HG03432 (cell line): ENCODE results near the gene RBM5.

Experiments used
- ATAC-seq: cut with Tn5 transposase; IDR thresholded peaks from one replicate; pipeline ENCODE4 v1.9.1; 2021; ENCODE audit warnings: mild to moderate bottlenecking, moderate library complexity; ENCODE audit not compliant: unreplicated experiment

RBM5 gene

DNA sequence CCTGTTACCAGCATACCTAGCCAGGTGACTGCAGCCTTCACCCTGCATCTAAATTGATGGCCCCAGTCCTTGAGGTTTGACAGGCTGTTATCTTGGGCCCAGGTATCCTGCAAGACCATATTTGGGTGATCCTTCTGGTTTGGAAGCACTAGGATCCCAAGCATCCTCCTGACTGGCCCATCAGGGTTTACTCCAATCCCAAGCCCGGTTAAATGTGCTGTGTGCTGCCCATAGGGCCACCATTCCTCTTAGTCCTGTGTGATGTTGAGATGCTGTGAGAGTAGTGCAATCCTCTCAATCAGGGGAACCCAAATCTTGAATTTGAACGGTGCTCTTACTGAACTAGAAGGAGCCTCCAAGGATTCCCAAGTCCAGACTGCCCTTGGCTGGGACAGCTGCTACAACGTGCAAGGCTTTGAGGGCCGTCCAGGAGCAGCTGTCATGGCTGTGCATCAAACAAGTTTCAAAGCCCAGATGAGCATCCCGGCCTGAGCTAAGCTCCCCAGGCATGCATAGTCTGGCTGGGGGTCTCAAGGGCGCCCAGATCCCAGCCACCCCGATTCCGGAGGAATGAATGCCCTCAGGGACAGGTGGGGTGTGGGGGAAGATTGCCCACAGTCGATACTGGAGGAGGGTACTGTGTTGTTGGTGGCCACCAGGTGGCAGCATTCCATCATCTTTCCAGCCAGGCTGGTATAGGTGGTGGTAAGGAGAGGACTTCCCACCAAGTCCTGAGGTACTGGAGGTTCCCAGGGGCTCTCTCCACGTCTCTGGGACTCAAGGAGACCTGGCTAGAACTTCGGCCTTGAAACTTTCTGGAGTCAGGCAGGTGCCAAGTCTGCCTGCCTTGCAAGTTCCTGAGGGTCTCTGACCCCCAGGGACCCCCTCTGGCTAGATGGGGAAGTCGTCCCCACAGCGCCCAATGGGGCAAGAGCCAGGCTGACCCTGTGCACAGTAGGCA is 32.6 kb downstream of the RBM5 start:
- ATAC-seq = no peak

DNA sequence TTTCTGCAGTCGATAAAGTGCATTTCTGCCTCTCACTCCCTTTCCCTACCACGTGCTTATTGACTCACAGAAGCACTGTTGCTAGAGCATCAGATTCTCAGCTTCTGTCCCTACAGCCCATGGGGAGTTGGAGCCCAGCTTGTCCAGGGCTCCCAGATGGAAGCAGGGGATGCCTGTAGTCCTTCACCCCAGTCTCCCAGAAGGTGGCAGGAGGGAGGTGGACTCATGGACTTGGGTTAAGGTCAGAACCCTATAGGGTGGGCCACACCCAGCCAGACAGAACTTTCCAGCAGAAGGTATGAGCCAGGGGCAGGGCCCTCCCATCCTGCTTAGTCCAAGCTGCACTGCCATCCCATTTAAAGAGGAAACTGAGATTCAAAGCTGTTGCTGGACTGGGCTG is 33.4 kb downstream of the RBM5 start:
- ATAC-seq = no peak

DNA sequence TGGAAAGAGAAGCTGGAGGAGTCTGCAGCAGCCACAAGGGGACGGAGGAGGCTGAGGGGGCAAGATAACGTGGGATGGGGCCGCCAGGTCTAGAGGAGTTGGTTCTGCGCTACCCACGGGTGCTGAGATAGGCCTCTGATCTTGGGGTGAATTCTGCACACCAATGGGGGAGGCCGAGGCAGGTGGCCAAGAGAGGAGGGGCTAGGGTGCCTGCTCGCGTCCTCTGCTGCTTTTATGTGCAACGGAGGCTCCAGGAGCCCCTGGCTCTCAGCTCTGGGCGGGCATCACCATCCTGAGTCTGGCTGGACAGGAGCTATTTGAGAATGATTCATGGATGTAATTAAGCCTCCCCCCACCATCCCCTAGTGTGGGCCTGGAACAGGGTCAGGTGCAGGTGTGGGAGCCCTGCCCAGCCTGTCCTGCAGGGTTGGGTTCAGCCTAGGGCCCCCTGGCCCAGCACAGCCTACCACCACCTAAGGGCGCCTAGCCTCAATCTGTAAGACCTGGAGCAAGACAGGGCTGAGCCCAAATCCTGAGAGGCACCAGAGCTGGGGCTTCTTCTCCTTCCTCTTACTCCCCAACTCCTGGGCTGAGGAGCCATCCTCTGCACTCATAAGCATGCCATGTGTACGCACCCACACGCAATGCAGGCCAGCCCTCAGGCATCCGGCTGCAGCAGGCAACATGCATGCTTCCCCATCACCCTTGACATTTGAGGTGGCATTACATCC is 34.1 kb downstream of the RBM5 start:
- no peak for ATAC-seq

DNA sequence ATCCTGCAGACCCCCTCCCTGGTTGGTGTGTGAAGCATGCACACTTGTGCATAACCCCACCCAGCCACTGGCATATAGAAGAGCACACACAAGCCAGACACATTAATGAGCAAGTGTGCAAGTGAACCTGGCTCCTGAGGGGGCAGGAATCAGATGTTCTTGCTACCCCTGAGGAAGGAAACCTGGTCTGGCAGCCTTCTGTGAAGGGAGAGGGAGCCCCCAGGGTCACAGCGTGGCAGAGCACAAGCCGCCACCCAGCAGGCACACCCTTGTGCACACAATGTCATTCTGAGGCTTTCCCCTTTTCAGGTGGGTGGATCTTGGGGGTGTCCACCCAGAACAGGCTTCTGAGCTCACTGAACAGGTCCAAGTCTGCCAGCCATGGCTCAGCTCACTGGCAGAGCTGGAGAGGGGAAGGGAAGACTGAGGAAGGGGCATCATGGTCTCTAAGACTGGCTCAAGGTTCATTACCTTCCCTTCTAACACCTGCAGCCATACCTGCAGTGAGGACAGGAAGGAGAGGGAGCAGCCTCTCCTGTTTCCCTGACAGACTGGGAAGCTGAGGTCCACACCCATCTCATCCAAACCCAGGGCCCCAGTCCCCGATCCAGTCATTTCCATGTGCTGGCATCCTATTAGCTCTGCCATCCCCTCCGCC is 34.8 kb downstream of the RBM5 start:
- no peak for ATAC-seq

DNA sequence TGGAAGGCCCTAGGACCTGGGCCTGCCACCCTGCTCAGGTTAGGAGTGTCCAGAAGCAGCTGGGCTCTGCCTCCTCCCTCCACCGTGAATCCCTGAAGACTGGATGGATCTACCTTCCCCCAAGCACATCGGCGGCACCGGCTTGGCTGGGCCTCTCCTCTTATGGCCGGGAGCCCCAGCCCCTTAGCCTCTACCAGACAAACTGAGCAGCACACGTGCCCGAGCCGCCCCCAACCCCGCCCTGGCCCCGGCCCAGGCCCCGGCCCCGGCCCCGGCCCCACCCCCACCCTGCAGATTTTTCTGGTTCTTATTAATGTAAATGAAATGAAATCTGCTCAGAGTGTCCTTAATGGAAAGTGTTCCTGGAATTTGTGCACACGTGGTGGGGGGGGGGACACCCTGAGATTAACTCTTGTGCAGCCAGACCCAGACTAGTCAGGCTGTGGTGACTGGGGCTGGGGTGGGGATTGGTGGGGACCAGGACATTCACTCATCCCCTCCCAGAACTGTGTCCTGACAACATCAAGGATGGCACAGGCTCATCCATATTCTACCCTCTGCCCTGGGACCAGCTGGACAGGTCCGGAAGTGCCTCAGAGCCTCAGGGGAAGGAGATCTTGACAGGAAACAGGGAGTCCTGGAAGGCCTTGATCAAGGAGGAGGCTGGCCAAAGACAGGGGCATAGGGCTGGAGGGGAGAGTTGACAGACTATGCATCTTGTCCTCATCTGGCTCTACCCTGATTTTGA is 35.5 kb downstream of the RBM5 start:
- ATAC-seq = no peak

DNA sequence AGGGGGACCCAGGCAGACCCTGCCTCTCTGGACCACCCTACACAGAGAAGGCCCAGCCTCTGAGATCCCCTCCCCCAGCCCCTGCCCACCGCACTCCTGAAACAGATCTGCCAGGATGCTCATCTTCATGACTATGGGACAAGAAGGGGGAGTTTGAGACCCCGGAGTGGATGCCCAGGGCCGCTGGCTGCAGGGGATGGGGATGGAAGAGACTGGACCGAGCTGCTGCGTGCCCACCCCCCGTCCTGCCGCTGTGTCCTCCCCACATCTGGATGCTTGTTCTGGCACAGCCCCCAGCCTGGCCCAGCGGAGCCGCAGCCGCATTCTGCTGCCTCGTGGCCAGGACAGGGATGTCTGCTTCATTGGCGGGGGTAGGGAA is 36.1 kb downstream of the RBM5 start:
- no peak for ATAC-seq

DNA sequence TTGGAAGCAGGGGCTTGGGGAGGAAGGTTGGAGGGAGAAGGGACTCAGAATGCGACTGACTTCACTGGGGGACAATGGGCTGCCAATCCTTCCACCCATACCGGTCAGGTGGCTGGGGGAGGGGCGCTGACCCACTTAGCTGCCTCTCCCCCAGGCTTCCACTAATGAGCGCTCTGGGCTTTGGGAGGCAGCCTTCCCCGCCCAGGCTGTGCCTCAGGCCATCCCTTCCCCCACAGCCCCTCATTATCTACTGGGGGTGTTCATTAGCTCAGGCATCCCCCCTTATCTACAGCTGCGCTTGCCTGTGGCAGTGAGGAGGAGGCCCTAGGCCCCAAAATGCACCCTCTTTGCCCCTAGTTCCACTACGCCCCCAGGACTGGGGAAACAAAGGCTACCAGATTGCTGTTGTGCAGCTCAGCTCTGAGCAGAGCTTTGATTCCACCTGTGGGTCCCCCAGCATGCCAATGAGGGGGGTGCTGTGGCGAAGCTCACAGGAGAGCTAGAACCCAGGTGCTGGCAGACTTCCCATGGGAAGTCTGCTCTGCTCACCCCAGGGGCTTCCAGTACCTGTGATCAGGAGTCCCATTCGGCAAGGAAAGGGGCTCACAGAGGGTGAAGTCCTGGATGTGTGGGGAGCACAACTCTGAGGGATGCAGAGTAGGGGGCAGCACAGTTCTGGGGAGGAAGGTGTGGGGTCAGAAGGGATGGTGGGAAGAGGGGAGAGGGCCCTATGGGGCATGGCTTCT is 37.0 kb downstream of the RBM5 start:
- ATAC-seq = no peak

DNA sequence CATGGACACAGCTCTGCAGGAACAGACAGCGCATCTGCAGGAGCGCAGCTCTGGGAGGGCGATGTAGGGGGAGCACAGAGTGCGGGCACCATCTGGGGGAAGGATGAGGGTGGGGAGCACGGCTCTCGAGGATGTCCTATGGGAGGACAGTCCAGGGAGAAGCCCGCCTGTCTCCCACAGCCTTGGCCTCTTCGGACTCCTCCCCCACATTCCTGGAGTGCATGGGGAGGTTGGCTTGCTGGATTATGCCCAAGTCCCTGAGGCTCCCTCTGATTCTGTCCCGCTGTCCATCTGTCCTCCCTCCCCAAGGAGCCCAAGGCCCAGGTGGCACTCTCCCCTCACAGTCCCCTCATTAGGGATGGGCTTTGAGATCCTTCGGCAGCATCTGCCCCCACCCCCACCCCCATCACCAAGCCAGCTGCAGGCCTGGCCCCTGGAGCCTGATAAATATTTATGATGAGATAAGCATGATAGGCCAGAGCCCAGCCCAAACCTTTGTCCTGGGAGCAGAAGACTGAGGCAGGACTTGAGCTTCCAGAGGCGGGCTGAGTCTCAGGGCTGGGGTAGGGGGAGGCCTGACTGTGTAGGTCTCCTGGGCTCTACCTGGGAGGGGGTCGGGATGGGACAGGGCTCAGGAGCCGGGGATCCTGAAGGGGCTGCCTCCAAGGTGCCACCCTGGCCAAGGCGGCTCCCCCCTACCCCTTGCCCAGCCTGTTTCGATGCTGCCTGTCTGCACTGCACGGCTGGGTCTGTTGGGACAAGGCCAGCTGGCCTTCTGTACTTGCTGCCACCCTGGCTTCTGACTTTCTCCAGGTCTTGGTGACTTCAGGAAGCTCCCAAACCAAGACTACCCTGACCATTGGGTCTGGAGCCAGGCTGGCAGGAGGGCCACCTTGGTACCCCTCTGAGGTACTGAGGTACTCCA is 37.8 kb downstream of the RBM5 start:
- ATAC-seq = no peak

DNA sequence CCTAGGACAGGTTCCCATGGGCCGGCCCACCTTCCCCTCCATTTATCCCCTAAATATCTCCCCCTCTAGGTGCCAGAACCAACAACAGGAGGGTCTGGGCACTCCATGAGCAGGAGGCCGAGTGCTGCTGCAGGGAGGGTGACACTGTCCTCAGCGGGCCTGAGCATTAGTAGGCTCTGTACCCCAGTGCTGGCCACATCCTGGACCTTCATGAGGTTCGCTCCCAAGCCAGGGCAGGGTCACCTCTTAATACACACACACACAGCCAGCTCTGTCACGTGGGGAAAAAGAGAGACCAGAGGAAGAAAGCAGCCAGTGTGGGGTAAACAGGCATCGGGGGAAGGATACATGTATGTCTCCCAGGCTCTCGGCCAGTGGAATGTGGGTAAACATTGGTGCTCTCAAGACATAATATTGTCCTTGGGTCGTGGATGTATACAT is 38.6 kb downstream of the RBM5 start:
- no peak for ATAC-seq

DNA sequence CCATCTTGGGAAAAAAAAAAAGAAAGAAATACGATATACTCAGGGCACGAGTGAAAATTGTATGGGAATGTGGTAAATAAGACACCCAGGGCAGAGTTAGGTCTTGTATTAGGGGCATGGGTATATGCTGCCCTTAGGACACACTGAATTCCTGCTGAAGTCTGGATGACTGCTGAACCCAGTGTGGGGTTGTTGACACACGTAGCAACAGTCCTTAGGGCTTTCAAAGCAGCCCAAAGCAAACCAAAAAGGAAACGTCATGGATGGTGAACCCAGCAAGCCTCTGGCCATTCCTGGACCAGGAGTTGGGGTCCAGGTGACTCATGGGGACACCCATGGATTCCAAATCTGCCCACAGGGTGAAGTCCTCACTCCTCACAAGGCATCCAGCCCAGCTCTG is 39.3 kb downstream of the RBM5 start:
- ATAC-seq = no peak

DNA sequence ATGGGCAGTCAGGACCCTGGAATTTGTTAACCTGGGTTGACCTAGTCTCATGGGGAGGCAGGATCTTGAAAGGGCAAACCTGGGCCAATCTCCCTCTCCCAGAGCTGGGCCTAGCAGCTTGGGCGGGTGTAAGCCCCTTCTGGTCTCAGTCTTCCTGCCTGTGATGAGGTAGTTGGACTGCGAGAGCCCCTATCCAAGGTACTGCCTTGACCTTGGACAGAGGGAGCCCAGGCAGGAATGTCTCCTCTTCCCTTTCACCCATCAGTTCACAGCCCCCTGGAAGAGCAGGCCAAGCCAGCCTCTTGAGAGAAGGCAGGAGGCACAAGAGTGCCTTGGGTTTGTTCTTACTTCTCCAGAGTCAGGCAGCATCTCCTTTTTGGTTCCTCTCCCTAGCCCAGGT is 41.7 kb downstream of the RBM5 start:
- ATAC-seq = no peak

DNA sequence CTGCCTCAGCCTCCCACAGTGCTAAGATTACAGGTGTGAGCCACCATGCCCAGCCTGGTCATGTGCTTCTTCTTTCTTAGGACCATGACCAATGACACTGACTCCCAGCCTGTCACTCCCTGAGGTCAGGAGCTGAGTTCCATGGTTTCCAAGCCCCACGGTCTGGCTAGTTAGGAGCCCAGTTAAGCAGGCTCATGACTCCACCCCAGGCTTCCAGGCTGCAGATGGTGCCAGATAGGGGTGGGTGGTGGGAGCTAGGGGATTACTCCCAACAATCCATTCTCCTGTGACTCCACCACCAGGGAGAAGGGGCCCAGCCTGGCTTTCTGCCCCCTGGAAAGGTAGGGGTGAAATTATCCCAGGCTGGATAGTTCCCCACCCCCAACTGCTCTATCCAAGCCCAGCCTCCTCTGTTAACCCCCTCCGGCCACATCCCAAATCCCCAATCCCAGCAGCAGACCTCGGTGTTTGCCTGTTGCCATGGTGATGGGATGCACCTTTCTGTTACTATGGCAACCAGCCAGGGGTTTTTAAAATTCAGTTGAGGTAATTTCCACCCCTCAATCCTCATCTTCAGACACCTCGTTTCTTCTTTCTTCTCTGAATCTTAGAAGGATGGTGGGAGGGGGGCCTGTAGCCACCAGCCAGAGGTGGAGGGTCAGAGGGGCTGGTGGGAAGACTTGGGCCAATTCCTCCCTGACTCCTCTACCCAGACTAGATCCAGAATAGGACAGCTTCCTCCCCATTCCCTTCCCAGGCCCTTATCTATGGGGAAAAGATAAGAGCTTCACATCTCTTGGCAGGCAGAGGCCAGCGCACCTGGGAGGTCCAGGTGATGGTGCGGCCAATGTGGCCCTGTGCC is 43.9 kb downstream of the RBM5 start:
- ATAC-seq = no peak

DNA sequence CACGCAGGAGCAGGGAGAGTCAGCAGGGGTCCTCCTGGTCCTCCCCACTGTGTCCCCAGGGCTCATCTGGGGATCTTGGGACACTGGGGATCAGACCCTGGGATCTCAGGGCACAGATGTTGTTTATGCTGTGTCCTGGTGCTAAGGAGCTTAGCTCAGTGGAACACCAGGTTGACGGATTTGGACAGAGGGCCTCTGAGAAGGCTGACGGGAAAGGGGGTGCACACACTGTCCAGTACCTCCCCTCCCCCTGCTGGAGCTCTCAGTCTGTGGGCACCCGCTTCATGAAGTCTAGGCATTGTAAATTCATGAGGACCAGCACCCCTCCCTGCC is 44.5 kb downstream of the RBM5 start:
- ATAC-seq = no peak

DNA sequence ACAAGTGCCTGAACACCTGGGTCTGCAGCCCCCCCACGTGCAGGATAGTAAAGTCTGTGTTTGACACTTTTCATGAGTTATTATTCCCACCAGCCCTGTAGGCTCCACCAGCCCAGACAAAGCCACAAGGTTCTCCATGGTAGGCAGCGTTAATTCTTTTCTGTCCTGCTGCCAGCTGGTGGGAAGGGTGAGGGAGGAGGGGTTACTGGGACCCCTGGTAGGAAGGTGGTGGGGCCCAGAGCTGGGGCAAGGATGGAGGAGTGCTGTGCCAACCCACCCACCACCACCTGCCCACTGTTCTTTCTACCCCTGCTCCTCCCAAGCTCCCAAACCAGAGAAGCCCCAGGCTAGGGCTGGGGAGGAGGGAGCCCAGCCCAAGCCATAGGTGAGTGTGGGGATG is 45.6 kb downstream of the RBM5 start:
- ATAC-seq = no peak

DNA sequence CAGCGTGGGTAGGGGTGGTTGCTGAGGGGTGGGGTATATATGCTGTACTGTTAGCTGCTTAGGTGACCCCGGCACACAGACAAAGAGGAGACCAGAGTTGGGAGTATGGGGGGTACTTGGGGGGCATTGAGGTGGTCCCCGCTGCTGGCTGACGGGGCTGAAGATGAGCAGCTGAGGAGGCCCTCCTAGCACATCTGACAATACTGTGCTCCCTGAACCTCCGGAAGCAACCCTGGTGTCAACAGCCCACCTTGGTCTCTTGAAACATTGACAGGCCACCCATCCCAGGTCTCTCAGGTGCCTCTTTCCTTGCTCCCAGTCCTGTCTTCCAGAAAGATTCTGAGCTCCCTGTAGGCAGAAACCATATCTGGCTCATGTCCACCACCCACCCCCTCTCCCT is 47.2 kb downstream of the RBM5 start:
- no peak for ATAC-seq

DNA sequence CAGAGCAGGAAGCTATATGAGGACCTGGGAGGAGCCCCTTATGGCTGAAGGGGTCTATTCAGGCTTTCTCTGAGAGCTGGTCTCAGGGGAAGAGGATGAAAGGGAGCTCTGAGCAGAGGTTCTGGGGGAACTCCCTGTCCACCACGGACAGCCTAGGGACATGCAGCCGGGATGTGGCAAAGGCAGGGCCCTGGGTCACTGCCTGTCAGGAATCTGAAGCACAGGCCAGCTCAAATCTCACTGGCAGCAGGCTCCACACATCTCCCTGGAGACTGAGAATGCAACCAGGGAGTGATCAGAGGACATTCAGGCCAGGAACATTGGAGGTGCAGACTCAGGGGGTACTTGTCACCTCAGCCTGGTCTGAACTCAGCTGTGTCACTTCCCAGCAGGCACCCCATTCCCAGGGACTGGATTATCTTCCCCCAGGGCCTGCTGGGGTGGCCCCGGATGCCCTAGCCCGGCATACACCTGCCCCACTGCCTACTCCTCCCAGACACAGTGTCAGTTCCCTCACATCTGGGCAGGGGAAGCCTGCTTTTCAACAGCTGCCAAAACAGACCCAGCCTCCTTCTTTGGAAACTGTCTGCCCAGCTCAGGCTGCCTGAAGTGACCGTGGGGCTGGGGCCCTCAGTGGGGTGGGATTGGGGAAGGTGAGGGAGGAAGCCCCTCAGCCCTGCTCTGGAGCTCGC is 48.1 kb downstream of the RBM5 start:
- ATAC-seq = no peak

DNA sequence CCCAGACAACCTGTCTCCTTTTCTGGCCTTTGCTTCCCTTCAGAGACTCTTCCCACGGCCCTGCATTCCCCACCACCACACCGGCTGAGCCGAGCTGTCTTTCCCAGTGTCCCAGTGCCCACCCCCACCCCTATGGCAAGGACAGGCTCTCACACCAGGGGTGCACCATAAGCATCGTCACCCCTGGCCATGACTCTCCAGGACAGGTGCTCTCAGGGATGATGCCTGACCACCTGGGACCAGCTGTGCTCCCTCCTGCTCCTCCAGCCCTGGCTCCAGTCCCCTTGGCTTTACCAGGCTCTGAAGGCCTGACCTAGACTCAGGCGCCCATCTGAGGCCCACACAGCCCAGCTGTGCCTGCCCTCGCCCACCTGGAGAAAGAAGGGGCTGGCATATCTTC is 48.8 kb downstream of the RBM5 start:
- ATAC-seq = no peak
